HepG2 (cell line): Measurements from ENCODE around the gene SNX11. TPM values are rescaled to one million over a fixed set of nuclear protein-coding genes. Genes with fewer than 3 reads are reported as not detected.

Experiments
- ATAC-seq: fragments of 200-7000 bp; cut with Tn5 transposase; 3 replicates; pipeline ENCODE4 v1.9.1; 2020; ENCODE audit warnings: mild to moderate bottlenecking, moderate library complexity
- BruUV-seq: library from RNA; stranded (reverse); fragments of 400-500 nt; replicated peaks from 2 replicates; lab custom pipeline; 2021; lab: Mats Ljungman, UMichigan
- CTCF ChIA-PET: fragments of 300-600 bp; formaldehyde crosslinking; extraction: SDS; loops from one replicate; lab custom pipeline; 2021; ENCODE audit warnings: low total read pairs, inconsistent platforms, low intra/inter-chr PET ratio; lab: Yijun Ruan, JAX
- POLR2A ChIA-PET: fragments of 350-600 bp; sonication (Branson Sonifier 250); formaldehyde crosslinking; loops from one replicate; lab custom pipeline; 2020; ENCODE audit warnings: antibody characterized with exemption, inconsistent platforms; lab: Yijun Ruan, JAX
- DNase-seq: peaks from one replicate; pipeline ENCODE4 v3.0.0-alpha.2; 2015; ENCODE audit warnings: low spot score
- FAIRE-seq: peaks from 3 replicates; lab custom pipeline; 2011; peaks lifted over from hg19 to GRCh38; lab: Jason Lieb, UNC
- H2AFZ ChIP-seq: one replicate; pipeline ENCODE4 v1.6.1; 2011; ENCODE audit warnings: low read length, inconsistent platforms
- H3K27ac ChIP-seq: fragments of 300-600 bp; 3 replicates; pipeline ENCODE4 v1.8.0; 2011; ENCODE audit warnings: mixed run types, mild to moderate bottlenecking, mixed read lengths, low read length, inconsistent platforms; ENCODE audit not compliant: insufficient read depth; ENCODE audit errors: extremely low read length
- H3K27me3 ChIP-seq, 2 experiments: fragments of 200-600 bp in 1 of 2; 2 replicates in 1 of 2; 3 replicates in 1 of 2; pipeline versions ENCODE4 v1.6.0 to v1.8.0; 2011; ENCODE audit warnings: low read length in 2 of 2, mild to moderate bottlenecking in 2 of 2, moderate library complexity in 2 of 2, inconsistent platforms in 1 of 2; ENCODE audit not compliant: insufficient read depth in 2 of 2, control insufficient read depth in 1 of 2
- H3K36me3 ChIP-seq, 2 experiments: fragments of 200-600 bp in 1 of 2; replicated peaks in 1 of 2; 2 replicates in 1 of 2; 3 replicates in 1 of 2; pipeline versions ENCODE4 v1.5.1 to v1.8.0; 2011; ENCODE audit warnings: low read length in 2 of 2, inconsistent platforms in 1 of 2; ENCODE audit not compliant: insufficient read depth in 2 of 2, control insufficient read depth in 1 of 2
- H3K4me1 ChIP-seq: 2 replicates; pipeline ENCODE4 v1.5.1; 2012; ENCODE audit warnings: low read length, inconsistent platforms; ENCODE audit not compliant: insufficient read depth
- H3K4me2 ChIP-seq: 2 replicates; pipeline ENCODE4 v1.6.0; 2011; ENCODE audit warnings: low read depth, low read length, inconsistent platforms
- H3K4me3 ChIP-seq, 3 experiments: fragments of 200-600 bp in 1 of 3; sonication (generic), shearing (Covaris generic) in 1 of 3; replicated peaks in 1 of 3; 2 replicates each; pipeline ENCODE4 v1.5.1; 2011 to 2016; ENCODE audit warnings: low read length in 3 of 3, inconsistent platforms in 2 of 3, low read depth in 2 of 3, mild to moderate bottlenecking in 2 of 3, control low read depth in 1 of 3, mixed read lengths in 1 of 3; ENCODE audit not compliant: insufficient read depth in 1 of 3
- H3K79me2 ChIP-seq: one replicate; pipeline ENCODE4 v1.6.1; 2011; ENCODE audit warnings: low read length, inconsistent platforms; ENCODE audit not compliant: insufficient read depth
- H3K9ac ChIP-seq: 2 replicates; pipeline ENCODE4 v1.6.0; 2011; ENCODE audit warnings: mild to moderate bottlenecking, low read depth, low read length, inconsistent platforms; ENCODE audit not compliant: insufficient read depth
- H3K9me3 ChIP-seq: 2 replicates; pipeline ENCODE4 v1.5.1; 2012; ENCODE audit warnings: mild to moderate bottlenecking, low read length
- H4K20me1 ChIP-seq: 2 replicates; pipeline ENCODE4 v1.6.0; 2011; ENCODE audit warnings: inconsistent platforms, mild to moderate bottlenecking, low read length, moderate library complexity; ENCODE audit not compliant: insufficient read depth
- ARID2 ChIP-seq: sonication (generic); formaldehyde crosslinking; IDR thresholded peaks from 2 replicates; pipeline ENCODE4 v1.8.1; 2022; ENCODE audit warnings: mild to moderate bottlenecking, missing genetic modification reagents, borderline replicate concordance
- ARNTL ChIP-seq: sonication (generic); formaldehyde crosslinking; IDR thresholded peaks from 2 replicates; pipeline ENCODE4 v1.4.0; 2020; ENCODE audit warnings: mild to moderate bottlenecking, missing genetic modification reagents
- ATF4 ChIP-seq, 2 experiments: fragments of 450-650 bp in 1 of 2; sonication (generic) in 1 of 2; formaldehyde crosslinking; IDR thresholded peaks; 2 replicates each; pipeline versions ENCODE4 v1.5.0 to v1.8.0; 2020 to 2022; ENCODE audit warnings: mild to moderate bottlenecking in 1 of 2, missing genetic modification reagents in 1 of 2
- HOXD1 ChIP-seq: sonication (generic); formaldehyde crosslinking; IDR thresholded peaks from 2 replicates; pipeline ENCODE4 v1.5.0; 2020; ENCODE audit warnings: missing genetic modification reagents
- IRX3 ChIP-seq: sonication (generic); formaldehyde crosslinking; IDR thresholded peaks from 2 replicates; pipeline ENCODE4 v1.8.1; 2023; ENCODE audit warnings: mild to moderate bottlenecking, low read depth, missing genetic modification reagents, borderline replicate concordance
- PLSCR1 ChIP-seq: sonication (generic); formaldehyde crosslinking; IDR thresholded peaks from 2 replicates; pipeline ENCODE4 v1.5.0; 2020; ENCODE audit warnings: missing genetic modification reagents, mild to moderate bottlenecking, borderline replicate concordance
- REPIN1 ChIP-seq: sonication (generic); formaldehyde crosslinking; IDR thresholded peaks from 2 replicates; pipeline ENCODE4 v1.8.0; 2022; ENCODE audit warnings: missing genetic modification reagents, low read depth, mild to moderate bottlenecking, borderline replicate concordance
- RNF2 ChIP-seq: fragments of 450-650 bp; conservative IDR thresholded peaks from 2 replicates; pipeline ENCODE4 v1.6.1; 2016; ENCODE audit warnings: low read depth
- SAFB2 ChIP-seq: sonication (generic); formaldehyde crosslinking; IDR thresholded peaks from 2 replicates; pipeline ENCODE4 v1.5.1; 2020; ENCODE audit warnings: missing genetic modification reagents, low read depth, mild to moderate bottlenecking, borderline replicate concordance
- SIN3B ChIP-seq: fragments of 150-350 bp; IDR thresholded peaks from 2 replicates; pipeline ENCODE4 v1.6.1; 2014; ENCODE audit warnings: low read length
- SMAD1 ChIP-seq: sonication (generic); formaldehyde crosslinking; IDR thresholded peaks from 2 replicates; pipeline ENCODE4 v1.4.0; 2020; ENCODE audit warnings: missing genetic modification reagents, low read depth, mild to moderate bottlenecking, borderline replicate concordance
- SRSF4 ChIP-seq: fragments of 200-400 bp; formaldehyde crosslinking; IDR thresholded peaks from one replicate; pipeline ENCODE4 v1.6.1; 2018; ENCODE audit warnings: mild to moderate bottlenecking, low read depth, low read length, moderate library complexity; ENCODE audit not compliant: poor library complexity, severe bottlenecking
- TFDP1 ChIP-seq: IDR thresholded peaks from 2 replicates; pipeline ENCODE4 v1.6.1; 2016; ENCODE audit warnings: missing compliant biosample characterization, missing genetic modification reagents, borderline replicate concordance
- ZMYM2 ChIP-seq: sonication (generic); formaldehyde crosslinking; IDR thresholded peaks from 2 replicates; pipeline ENCODE4 v1.8.0; 2022; ENCODE audit warnings: mild to moderate bottlenecking, missing genetic modification reagents
- ZNF124 ChIP-seq: sonication (generic); formaldehyde crosslinking; IDR thresholded peaks from 2 replicates; pipeline ENCODE4 v1.4.0; 2020; ENCODE audit warnings: missing genetic modification reagents
- ZNF17 ChIP-seq: sonication (generic); formaldehyde crosslinking; IDR thresholded peaks from 2 replicates; pipeline ENCODE4 v1.5.0; 2020; ENCODE audit warnings: mild to moderate bottlenecking, missing genetic modification reagents
- ZNF205 ChIP-seq: IDR thresholded peaks from 2 replicates; pipeline ENCODE4 v1.6.1; 2018; ENCODE audit warnings: missing biosample characterization, missing genetic modification reagents
- ZNF335 ChIP-seq: sonication (generic); formaldehyde crosslinking; IDR thresholded peaks from 2 replicates; pipeline ENCODE4 v1.4.0; 2020; ENCODE audit warnings: missing genetic modification reagents
- ZNF777 ChIP-seq: sonication (generic); formaldehyde crosslinking; IDR thresholded peaks from 2 replicates; pipeline ENCODE4 v1.4.0; 2020; ENCODE audit warnings: missing genetic modification reagents
- WGBS: methylation state at CpG from one replicate; pipeline ENCODE4 v1.1.6; 2017; ENCODE audit warnings: low lambda C conversion rate; 5-methylcytosine and 5-hydroxymethylcytosine counted together
- in situ Hi-C: cut with HindIII; loops from 2 replicates; pipeline ENCODE4 v1.10.0; 2017; ENCODE audit warnings: low pct_unique_long_range_greater_than_20kb; ENCODE audit not compliant: extremely low pct_ligation_motif_present
- intact Hi-C: fragments of 100-400 bp; cut with micrococcal nuclease; formaldehyde crosslinking; loops from one replicate; pipeline ENCODE4 v1.10.0; 2022; ENCODE audit not compliant: unreplicated experiment
- polyA plus RNA-seq, 8 experiments: library from polyadenylated mRNA; depleted of rRNA in 3 of 8; stranded (reverse) in 7 of 8; unstranded in 1 of 8; fragments of >200 nt; fragmentation: Illumina TruSeq in 4 of 8; extraction: Trizol in 4 of 8; gene quantifications; 2 replicates each; pipeline versions ENCODE4 v1.2.1 to v1.2.3, GENCODE V29; 2011 to 2016; ENCODE audit warnings: low read depth in 4 of 8, missing spikeins in 1 of 8, mixed read lengths in 1 of 8; ENCODE audit not compliant: insufficient read depth in 1 of 8
- total RNA-seq, 5 experiments: library from RNA; depleted of rRNA; stranded (reverse); fragments of >200 nt; fragmentation: Illumina TruSeq; extraction: Trizol; gene quantifications; 2 replicates each; pipeline ENCODE4 v1.2.3, GENCODE V29; 2016; ENCODE audit warnings: low read depth in 1 of 5

The SNX11 gene
- total and polyA plus RNA-seq, 2 of the 13 experiments (the other 11 are each of a cell fraction or from before 2014, with no cell fraction given) = 12.9 to 14.0 TPM

- TF ChIP-seq REPIN1 (CRISPR knock-in tag) = no peak
- no peak for TF ChIP-seq SIN3B
- TF ChIP-seq ARID2 (CRISPR knock-in tag) = no peak
- no peak for TF ChIP-seq SRSF4
- TF ChIP-seq PLSCR1 (CRISPR knock-in tag) = no peak
- TF ChIP-seq HOXD1 (CRISPR knock-in tag) = no peak
- TF ChIP-seq, all 625 proteins: peak for 0
Observed at GRCh38 chr17:48121923-48122664, 14.5 kb downstream of the SNX11 start (continued).

- Histone ChIP-seq H2AFZ (no peak overlapping the region), H3K4me2 (no peak overlapping the region), H3K9me3 (no peaks in the 10 kb centered on the region), H3K27me3 (no peaks in the 10 kb centered on the region), H3K4me3 (no peak overlapping the region), H3K9ac (no peak overlapping the region), H3K36me3 (peaks cover 14 to 41% of the 10 kb centered on the region in 2 experiments), H3K79me2 (no peaks in the 10 kb centered on the region), H3K4me1 (no peaks in the 10 kb centered on the region), H4K20me1 (no peaks in the 10 kb centered on the region), H3K27ac (no peak overlapping the region)
- intact Hi-C loops (no loop called here), in situ Hi-C loops (no loop called here)
- 96% methylated on average over 3 of the region's 3 CpGs for WGBS
- ChIA-PET POLR2A (interaction anchor here (1.4 kb wide), 1 partner anchor 15 kb away, joined by 3 read pairs; the partner anchor contains the start of gene SNX11), CTCF (no interaction called here)
- no peak for TF ChIP-seq ARNTL
- TF ChIP-seq SMAD1 = no peak
- TF ChIP-seq ZNF205 = no peak
- no peak for TF ChIP-seq ZNF777 (CRISPR knock-in tag)
- no peak for TF ChIP-seq ZNF17 (CRISPR knock-in tag)
- TF ChIP-seq RNF2 = no peak
- TF ChIP-seq ATF4 (CRISPR knock-in tag; IDR thresholded peaks at IDR 0.05) = no peak
- TF ChIP-seq TFDP1 (CRISPR knock-in tag) = no peak
- no peak for TF ChIP-seq ZNF124 (CRISPR knock-in tag)
- TF ChIP-seq SAFB2 (CRISPR knock-in tag) = no peak
- TF ChIP-seq ZMYM2 = no peak
- TF ChIP-seq IRX3 (CRISPR knock-in tag) = no peak
- TF ChIP-seq ZNF335 = no peak
- no peak for FAIRE-seq
- DNase-seq = no peak
- no peak for ATAC-seq
- BruUV-seq = no TSS peak
Observed at GRCh38 chr17:48122665-48123045, 15.1 kb downstream of the SNX11 start.
